Spleen (tissue), 7 donors: Measurements from ENCODE around the gene APBB2.

Experiments
- POLR2AphosphoS5 ChIP-seq, 3 donors: sonication (generic); formaldehyde crosslinking; IDR thresholded peaks; one replicate each; pipeline ENCODE4 v1.5.1; 2017; ENCODE audit warnings: antibody characterized with exemption in 3 of 3
- TF ChIP-seq, protein P1 (sequence below), 11 experiments: fragments of 200-600 bp in 7 of 11; fragments of 450-650 bp in 4 of 11; sonication (generic) in 4 of 11; IDR thresholded peaks in 8 of 11; conservative IDR thresholded peaks in 3 of 11; 1 replicate in 7 of 11; 2 replicates in 4 of 11; pipeline versions ENCODE4 v1.4.0 to v1.8.0; 2016 to 2021; ENCODE audit warnings: antibody characterized with exemption in 11 of 11, inconsistent platforms in 4 of 11, mild to moderate bottlenecking in 1 of 11
- donor health status: DM: no; HTN: no; CAD: no; lungs with moderate emphysema.
- donor health status: DM: no; HTN: no; CAD: no.
- donor health status: DM: no; HTN: no; CAD: no.

DNA sequence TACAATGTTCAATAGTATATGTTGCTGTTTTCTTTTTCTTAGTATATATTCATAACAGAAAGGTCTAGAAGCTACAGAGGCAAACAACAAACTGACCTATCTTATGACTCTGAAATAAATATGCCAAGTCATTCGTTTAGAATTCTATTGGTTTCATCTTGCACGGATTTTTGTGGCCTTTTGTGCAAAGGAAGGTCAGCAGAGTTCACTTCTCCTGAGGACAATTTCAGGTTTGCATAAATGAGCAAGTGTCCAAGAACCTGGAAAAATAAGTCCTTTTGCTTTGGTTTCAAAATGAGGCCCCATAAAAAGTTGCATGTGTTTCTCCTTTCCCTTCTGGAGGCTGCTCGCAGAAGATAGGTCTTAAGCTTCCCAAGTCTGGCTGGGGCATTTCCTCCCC lies 156.9 kb downstream of the APBB2 start:
- TF ChIP-seq, protein P1, sequence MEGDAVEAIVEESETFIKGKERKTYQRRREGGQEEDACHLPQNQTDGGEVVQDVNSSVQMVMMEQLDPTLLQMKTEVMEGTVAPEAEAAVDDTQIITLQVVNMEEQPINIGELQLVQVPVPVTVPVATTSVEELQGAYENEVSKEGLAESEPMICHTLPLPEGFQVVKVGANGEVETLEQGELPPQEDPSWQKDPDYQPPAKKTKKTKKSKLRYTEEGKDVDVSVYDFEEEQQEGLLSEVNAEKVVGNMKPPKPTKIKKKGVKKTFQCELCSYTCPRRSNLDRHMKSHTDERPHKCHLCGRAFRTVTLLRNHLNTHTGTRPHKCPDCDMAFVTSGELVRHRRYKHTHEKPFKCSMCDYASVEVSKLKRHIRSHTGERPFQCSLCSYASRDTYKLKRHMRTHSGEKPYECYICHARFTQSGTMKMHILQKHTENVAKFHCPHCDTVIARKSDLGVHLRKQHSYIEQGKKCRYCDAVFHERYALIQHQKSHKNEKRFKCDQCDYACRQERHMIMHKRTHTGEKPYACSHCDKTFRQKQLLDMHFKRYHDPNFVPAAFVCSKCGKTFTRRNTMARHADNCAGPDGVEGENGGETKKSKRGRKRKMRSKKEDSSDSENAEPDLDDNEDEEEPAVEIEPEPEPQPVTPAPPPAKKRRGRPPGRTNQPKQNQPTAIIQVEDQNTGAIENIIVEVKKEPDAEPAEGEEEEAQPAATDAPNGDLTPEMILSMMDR (IDR thresholded peaks at IDR 0.05 in 8 of 11, conservative IDR thresholded peaks at IDR 0.05 in 3 of 11), result no peak
- TF ChIP-seq POLR2AphosphoS5 (IDR thresholded peaks at IDR 0.05), result no peak
